HepG2 (cell line): Measurements from ENCODE around the gene DENND10.

Experiments
- ATF1 ChIP-seq: IDR thresholded peaks from 2 replicates; pipeline ENCODE4 v1.6.1; 2016; ENCODE audit warnings: mild to moderate bottlenecking, control low read depth
- E2F2 ChIP-seq: sonication (generic); formaldehyde crosslinking; IDR thresholded peaks from 2 replicates; pipeline ENCODE4 v1.4.0; 2020; ENCODE audit warnings: missing genetic modification reagents, borderline replicate concordance
- GABPA ChIP-seq, 2 experiments: IDR thresholded peaks; 2 replicates each; pipeline ENCODE4 v1.6.1; 2011 to 2016; ENCODE audit warnings: low read depth in 2 of 2, low read length in 1 of 2, missing biosample characterization in 1 of 2, missing genetic modification characterization in 1 of 2
- HBP1 ChIP-seq: IDR thresholded peaks from 2 replicates; pipeline ENCODE4 v1.6.1; 2016; ENCODE audit warnings: low read depth, control low read depth
- JUN ChIP-seq: sonication (generic); formaldehyde crosslinking; IDR thresholded peaks from 2 replicates; pipeline ENCODE4 v1.4.0; 2020; ENCODE audit warnings: mild to moderate bottlenecking, missing genetic modification reagents
- PATZ1 ChIP-seq: sonication (generic); formaldehyde crosslinking; IDR thresholded peaks from 2 replicates; pipeline ENCODE4 v1.4.0; 2020; ENCODE audit warnings: missing genetic modification reagents
- POLR2A ChIP-seq, 2 experiments: IDR thresholded peaks; 2 replicates each; pipeline ENCODE4 v1.6.1; 2011; ENCODE audit warnings: low read depth in 2 of 2, low read length in 2 of 2, mild to moderate bottlenecking in 1 of 2, moderate library complexity in 1 of 2; ENCODE audit not compliant: insufficient read depth in 1 of 2
- TP53 ChIP-seq: sonication (generic); formaldehyde crosslinking; conservative IDR thresholded peaks from 2 replicates; pipeline ENCODE4 v1.4.0; 2020; ENCODE audit warnings: missing genetic modification reagents
- U2AF1 ChIP-seq: fragments of 200-400 bp; formaldehyde crosslinking; optimal IDR thresholded peaks from 2 replicates; pipeline ENCODE3; 2017; ENCODE audit warnings: mild to moderate bottlenecking, low read depth, low read length
- YY1 ChIP-seq: IDR thresholded peaks from 2 replicates; pipeline ENCODE4 v1.6.1; 2011; ENCODE audit warnings: low read length, low read depth, moderate library complexity, mild to moderate bottlenecking; ENCODE audit not compliant: insufficient read depth, insufficient replicate concordance
- ZNF205 ChIP-seq: IDR thresholded peaks from 2 replicates; pipeline ENCODE4 v1.6.1; 2018; ENCODE audit warnings: missing biosample characterization, missing genetic modification reagents
- ZNF354B ChIP-seq: sonication (generic); formaldehyde crosslinking; IDR thresholded peaks from 2 replicates; pipeline ENCODE4 v1.8.0; 2022; ENCODE audit warnings: mild to moderate bottlenecking, missing genetic modification reagents

GRCh38 chr10:119153041-119153440, 49.1 kb downstream of the DENND10 start:
- TF ChIP-seq POLR2A (IDR thresholded peaks at IDR 0.05; ENCODE audit: insufficient read depth in 1 of 2, low read depth in 2 of 2, low read length in 2 of 2) (no peak), PATZ1 (no peak), HBP1 (CRISPR knock-in tag) (no peak), E2F2 (CRISPR knock-in tag) (no peak), TP53 (CRISPR knock-in tag) (no peak), ZNF205 (no peak), ZNF354B (CRISPR knock-in tag) (no peak), U2AF1 (no peak), GABPA (IDR thresholded peaks at IDR 0.05; ENCODE audit: low read depth, low read length) (no peak), GABPA (CRISPR knock-in tag; IDR thresholded peaks at IDR 0.05; ENCODE audit: low read depth) (no peak), JUN (CRISPR knock-in tag) (no peak), ATF1 (no peak), YY1 (no peak)
